ENCODE measurements around the gene PRR29.

GRCh38 chr17:63961355-63962212, 36.6 kb upstream of the PRR29 start:
- TF ChIP-seq POLR2AphosphoS5 (IDR thresholded peaks at IDR 0.05): no peak
- TF ChIP-seq CTCF (IDR thresholded peaks at IDR 0.05): no peak

Data from stomach (tissue), 4 donors.